ENCODE data around the gene PARD6G. TPM values are rescaled to one million over a fixed set of nuclear protein-coding genes. Genes with fewer than 3 reads are reported as not detected.
"Not testable (repeated sequence)": the region's sequence is repeated elsewhere in the genome, so short reads cannot be mapped to it uniquely, and the experiment has no call there.

PARD6G gene
- total and polyA plus RNA-seq, 4 experiments from 2014 or later: 0.13 to 1.3 (median 0.28) TPM; not detected in 1

GRCh38 chr18:80239830-80240229 lies 7.5 kb downstream of the PARD6G start:
- no peaks in the 10 kb centered on the region for H3K36me3 ChIP-seq (ENCODE audit: insufficient read depth, low read length)
- no peaks in the 10 kb centered on the region for H3K4me1 ChIP-seq (ENCODE audit: insufficient read depth, low read length)
- no peaks in the 10 kb centered on the region for H3K9me3 ChIP-seq (ENCODE audit: control insufficient read depth in 1 of 2, low read length in 2 of 2)
- H3K27ac ChIP-seq (ENCODE audit: low read depth, low read length): no peak overlapping the region
- intact Hi-C loops (cut with micrococcal nuclease): no loop called here
- H3K27me3 ChIP-seq (ENCODE audit: insufficient read depth, low read length): no peaks in the 10 kb centered on the region
- Mint-ChIP-seq H3K9me3 (peaks cover 0 to 11% (median 3%) of the 10 kb centered on the region in 8 donors), H3K4me3 (no peak overlapping the region), H3K4me1 (no peaks in the 10 kb centered on the region), H3K27me3 (peaks cover 12 to 14% of the 10 kb centered on the region in 2 donors), H3K27ac (no peak overlapping the region), H3K36me3 (no peaks in the 10 kb centered on the region)
- POLR2A ChIA-PET (ENCODE audit: partially characterized antibody): no interaction called here
- CTCF ChIA-PET (ENCODE audit: partially characterized antibody): no interaction called here
- DNase-seq: no peak
- H3K4me3 ChIP-seq (ENCODE audit: low read length in 2 of 2): no peak overlapping the region

GRCh38 chr18:80238651-80239260 lies 8.6 kb downstream of the PARD6G start:
- no peak for DNase-seq
- H3K27ac Mint-ChIP-seq: no peak overlapping the region
- Histone ChIP-seq H3K4me3 (ENCODE audit: low read length in 2 of 2) (no peak overlapping the region), H3K27ac (ENCODE audit: low read depth, low read length) (no peak overlapping the region), H3K4me1 (ENCODE audit: insufficient read depth, low read length) (no peaks in the 10 kb centered on the region), H3K27me3 (ENCODE audit: insufficient read depth, low read length) (no peaks in the 10 kb centered on the region), H3K9me3 (ENCODE audit: control insufficient read depth in 1 of 2, low read length in 2 of 2) (no peaks in the 10 kb centered on the region), H3K36me3 (ENCODE audit: insufficient read depth, low read length) (no peaks in the 10 kb centered on the region)
- H3K4me3 Mint-ChIP-seq: no peak overlapping the region
- peaks cover 0 to 11% (median 3%) of the 10 kb centered on the region in 8 donors for H3K9me3 Mint-ChIP-seq
- H3K36me3 Mint-ChIP-seq: no peaks in the 10 kb centered on the region
- intact Hi-C loops (cut with micrococcal nuclease): no loop called here
- H3K4me1 Mint-ChIP-seq: no peaks in the 10 kb centered on the region
- CTCF ChIA-PET (ENCODE audit: partially characterized antibody): no interaction called here
- H3K27me3 Mint-ChIP-seq: peaks cover 10 to 12% of the 10 kb centered on the region in 2 donors
- POLR2A ChIA-PET (ENCODE audit: partially characterized antibody): no interaction called here

- H3K27ac Mint-ChIP-seq; H3K36me3 Mint-ChIP-seq; H3K36me3 ChIP-seq (ENCODE audit: insufficient read depth, low read length); H3K4me1 ChIP-seq (ENCODE audit: insufficient read depth, low read length); H3K4me1 Mint-ChIP-seq; DNase-seq; POLR2A ChIA-PET (ENCODE audit: partially characterized antibody); H3K27me3 Mint-ChIP-seq; H3K27me3 ChIP-seq (ENCODE audit: insufficient read depth, low read length); H3K9me3 ChIP-seq (ENCODE audit: control insufficient read depth in 1 of 2, low read length in 2 of 2); H3K27ac ChIP-seq (ENCODE audit: low read depth, low read length); H3K4me3 ChIP-seq (ENCODE audit: low read length in 2 of 2); CTCF ChIA-PET (ENCODE audit: partially characterized antibody); intact Hi-C loops (cut with micrococcal nuclease); H3K4me3 Mint-ChIP-seq: not testable (repeated sequence)
- H3K9me3 Mint-ChIP-seq: peaks cover 0 to 11% (median 3%) of the 10 kb centered on the region in 8 donors
Measured at GRCh38 chr18:80237519-80237918, 9.8 kb downstream of the PARD6G start.

DNA sequence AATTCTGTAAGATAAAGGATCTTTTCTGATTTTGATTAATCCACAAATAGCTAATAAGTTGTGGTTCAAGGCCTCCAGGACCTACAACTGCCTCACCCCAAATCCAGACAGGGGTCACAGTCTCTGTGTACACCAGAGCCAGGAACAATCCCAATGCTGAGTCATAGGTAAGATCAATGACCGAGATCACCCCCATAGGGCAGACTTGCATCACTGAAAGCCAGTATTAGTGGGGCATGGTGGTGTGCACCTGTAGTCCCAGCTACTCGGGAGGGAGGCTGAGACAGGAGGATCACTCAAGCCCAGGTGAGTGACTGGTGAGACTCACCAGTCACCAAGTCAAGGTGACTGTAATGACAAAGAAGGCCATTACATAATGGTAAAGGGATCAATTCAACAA lies 12.9 kb downstream of the PARD6G start:
- H3K27ac Mint-ChIP-seq: no peak overlapping the region
- DNase-seq: no peak
- H3K36me3 Mint-ChIP-seq: no peaks in the 10 kb centered on the region
- H3K4me1 Mint-ChIP-seq: no peaks in the 10 kb centered on the region
- no peak overlapping the region for H3K27ac ChIP-seq (ENCODE audit: low read depth, low read length)
- H3K4me3 Mint-ChIP-seq: no peak overlapping the region
- H3K9me3 ChIP-seq (ENCODE audit: control insufficient read depth in 1 of 2, low read length in 2 of 2): no peaks in the 10 kb centered on the region
- H3K27me3 Mint-ChIP-seq: peaks cover 6 to 12% of the 10 kb centered on the region in 2 donors
- H3K27me3 ChIP-seq (ENCODE audit: insufficient read depth, low read length): no peaks in the 10 kb centered on the region
- no peaks in the 10 kb centered on the region for H3K4me1 ChIP-seq (ENCODE audit: insufficient read depth, low read length)
- CTCF ChIA-PET (ENCODE audit: partially characterized antibody): no interaction called here
- H3K9me3 Mint-ChIP-seq: peaks cover 0 to 13% (median 4%) of the 10 kb centered on the region in 8 donors
- intact Hi-C loops (cut with micrococcal nuclease): no loop called here
- POLR2A ChIA-PET (ENCODE audit: partially characterized antibody): no interaction called here
- no peaks in the 10 kb centered on the region for H3K36me3 ChIP-seq (ENCODE audit: insufficient read depth, low read length)
- no peak overlapping the region for H3K4me3 ChIP-seq (ENCODE audit: low read length in 2 of 2)

- Histone ChIP-seq H3K9me3 (ENCODE audit: control insufficient read depth in 1 of 2, low read length in 2 of 2) (no peaks in the 10 kb centered on the region), H3K4me3 (ENCODE audit: low read length in 2 of 2) (no peak overlapping the region), H3K27me3 (ENCODE audit: insufficient read depth, low read length) (no peaks in the 10 kb centered on the region), H3K27ac (ENCODE audit: low read depth, low read length) (no peak overlapping the region), H3K4me1 (ENCODE audit: insufficient read depth, low read length) (no peaks in the 10 kb centered on the region), H3K36me3 (ENCODE audit: insufficient read depth, low read length) (no peaks in the 10 kb centered on the region)
- no peaks in the 10 kb centered on the region for H3K4me1 Mint-ChIP-seq
- ChIA-PET CTCF (ENCODE audit: partially characterized antibody) (no interaction called here), POLR2A (ENCODE audit: partially characterized antibody) (no interaction called here)
- H3K27me3 Mint-ChIP-seq: peaks cover 6 to 11% of the 10 kb centered on the region in 2 donors
- no peak overlapping the region for H3K4me3 Mint-ChIP-seq
- no peak overlapping the region for H3K27ac Mint-ChIP-seq
- DNase-seq: no peak
- intact Hi-C loops (cut with micrococcal nuclease): no loop called here
- no peaks in the 10 kb centered on the region for H3K36me3 Mint-ChIP-seq
- H3K9me3 Mint-ChIP-seq: peaks cover 0 to 13% (median 4%) of the 10 kb centered on the region in 8 donors
Measured at GRCh38 chr18:80233899-80234298, 13.4 kb downstream of the PARD6G start.

DNA sequence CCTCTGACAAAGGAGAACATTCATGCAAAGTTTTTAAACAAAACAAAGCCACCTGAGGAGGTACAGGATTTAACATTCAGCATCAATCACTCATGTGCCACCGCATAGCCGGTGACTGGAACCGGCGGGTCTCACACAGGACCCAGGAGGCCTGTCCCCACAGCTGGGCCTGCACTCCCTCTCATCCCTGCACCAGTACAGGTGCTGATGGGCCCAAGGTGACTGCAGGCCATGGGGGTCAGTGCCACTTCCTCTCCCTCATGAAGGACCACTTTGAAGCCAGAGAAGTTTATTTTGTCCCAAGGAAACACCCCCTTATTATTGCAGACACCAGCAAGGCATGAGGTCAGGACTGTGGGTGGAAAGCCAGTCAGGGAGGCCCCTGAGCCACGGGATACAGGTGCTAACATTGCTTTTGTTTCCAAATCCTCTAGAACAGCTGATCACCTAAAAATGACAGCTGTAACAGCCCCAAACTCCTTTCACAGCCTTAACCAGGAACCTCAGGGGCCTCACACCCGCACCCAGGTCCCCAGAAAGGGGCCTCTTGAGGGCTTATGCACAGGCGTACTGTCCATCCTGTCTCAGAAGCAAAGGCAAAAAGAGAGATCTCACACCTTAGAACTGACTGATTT lies 14.0 kb downstream of the PARD6G start:
- Mint-ChIP-seq H3K4me3 (no peak overlapping the region), H3K4me1 (no peaks in the 10 kb centered on the region), H3K9me3 (peaks cover 0 to 13% (median 4%) of the 10 kb centered on the region in 8 donors), H3K27ac (no peak overlapping the region), H3K36me3 (no peaks in the 10 kb centered on the region), H3K27me3 (peaks cover 6 to 9% of the 10 kb centered on the region in 2 donors)
- ChIA-PET CTCF (ENCODE audit: partially characterized antibody) (no interaction called here), POLR2A (ENCODE audit: partially characterized antibody) (no interaction called here)
- Histone ChIP-seq H3K36me3 (ENCODE audit: insufficient read depth, low read length) (no peaks in the 10 kb centered on the region), H3K27me3 (ENCODE audit: insufficient read depth, low read length) (no peaks in the 10 kb centered on the region), H3K4me3 (ENCODE audit: low read length in 2 of 2) (no peak overlapping the region), H3K9me3 (ENCODE audit: control insufficient read depth in 1 of 2, low read length in 2 of 2) (no peaks in the 10 kb centered on the region), H3K27ac (ENCODE audit: low read depth, low read length) (no peak overlapping the region), H3K4me1 (ENCODE audit: insufficient read depth, low read length) (no peaks in the 10 kb centered on the region)
- intact Hi-C loops (cut with micrococcal nuclease): no loop called here
- DNase-seq: no peak

DNA sequence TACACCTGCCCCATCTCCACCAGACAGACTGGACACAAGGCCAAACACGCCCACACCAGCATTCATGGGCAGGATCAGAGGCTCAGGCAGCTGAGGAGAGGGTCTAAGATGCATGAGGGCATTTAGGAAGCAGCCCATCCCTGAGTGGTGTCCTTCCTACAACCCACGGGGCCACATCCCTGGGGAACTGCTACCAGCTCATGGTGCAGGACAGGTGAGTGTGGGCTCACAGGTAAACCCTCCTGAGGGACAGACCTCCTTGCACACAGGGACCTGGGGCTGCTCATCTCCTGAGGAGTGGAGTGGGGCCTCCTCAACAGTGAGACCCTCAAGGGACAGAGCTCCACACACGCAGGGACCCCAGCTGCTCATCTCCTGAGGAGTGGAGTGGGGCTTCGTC lies 14.6 kb downstream of the PARD6G start:
- no peaks in the 10 kb centered on the region for H3K9me3 ChIP-seq (ENCODE audit: control insufficient read depth in 1 of 2, low read length in 2 of 2)
- no peak overlapping the region for H3K4me3 ChIP-seq (ENCODE audit: low read length in 2 of 2)
- H3K4me1 ChIP-seq (ENCODE audit: insufficient read depth, low read length): no peaks in the 10 kb centered on the region
- H3K36me3 ChIP-seq (ENCODE audit: insufficient read depth, low read length): no peaks in the 10 kb centered on the region
- POLR2A ChIA-PET (ENCODE audit: partially characterized antibody): no interaction called here
- Mint-ChIP-seq H3K9me3 (peaks cover 0 to 13% (median 4%) of the 10 kb centered on the region in 8 donors), H3K4me1 (no peaks in the 10 kb centered on the region), H3K27ac (no peak overlapping the region), H3K36me3 (no peaks in the 10 kb centered on the region), H3K27me3 (peaks cover 6 to 9% of the 10 kb centered on the region in 2 donors), H3K4me3 (no peak overlapping the region)
- no peaks in the 10 kb centered on the region for H3K27me3 ChIP-seq (ENCODE audit: insufficient read depth, low read length)
- no peak for DNase-seq
- CTCF ChIA-PET (ENCODE audit: partially characterized antibody): no interaction called here
- intact Hi-C loops (cut with micrococcal nuclease): no loop called here
- H3K27ac ChIP-seq (ENCODE audit: low read depth, low read length): no peak overlapping the region

Measured in CD4-positive, alpha-beta memory T cell (primary cell).